Stimulated activated CD8-positive, alpha-beta memory T cell treated with anti-CD3 and anti-CD28 coated beads, Interleukin-15, amount 100 ng/mL, for 1 hour (primary cell): ENCODE data around the gene DLG1.
"Not testable (repeated sequence)": the region's sequence is repeated elsewhere in the genome, so short reads cannot be mapped to it uniquely, and the experiment has no call there.

Experiments used
- DNase-seq: peaks from one replicate; pipeline ENCODE4 v3.0.0-alpha.2; 2020; ENCODE audit warnings: low read depth

The DLG1 gene

DNA sequence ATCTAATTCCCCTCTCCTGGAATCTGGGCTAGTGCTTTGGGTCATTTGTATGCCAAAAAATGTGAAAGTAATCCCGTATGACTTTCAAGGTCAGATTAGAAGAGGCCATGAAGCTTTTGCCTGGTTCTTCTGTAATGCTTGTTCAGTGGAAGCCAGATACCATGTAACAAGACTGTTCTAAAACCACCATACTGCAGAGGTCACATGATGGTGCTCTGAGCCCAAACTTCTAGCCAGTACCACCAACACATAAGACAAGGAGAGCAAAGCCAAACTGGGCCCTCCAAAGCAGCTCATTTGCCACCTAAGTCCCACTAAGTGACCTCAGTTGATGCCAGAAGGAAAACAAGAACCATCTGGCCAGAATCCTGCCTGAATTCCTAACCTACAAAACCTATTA lies 204.5 kb downstream of the DLG1 start:
- no peak for DNase-seq

- no peak for DNase-seq
These were observed 210.0 kb downstream of the DLG1 start for GRCh38 chr3:197088370-197088769.

DNA sequence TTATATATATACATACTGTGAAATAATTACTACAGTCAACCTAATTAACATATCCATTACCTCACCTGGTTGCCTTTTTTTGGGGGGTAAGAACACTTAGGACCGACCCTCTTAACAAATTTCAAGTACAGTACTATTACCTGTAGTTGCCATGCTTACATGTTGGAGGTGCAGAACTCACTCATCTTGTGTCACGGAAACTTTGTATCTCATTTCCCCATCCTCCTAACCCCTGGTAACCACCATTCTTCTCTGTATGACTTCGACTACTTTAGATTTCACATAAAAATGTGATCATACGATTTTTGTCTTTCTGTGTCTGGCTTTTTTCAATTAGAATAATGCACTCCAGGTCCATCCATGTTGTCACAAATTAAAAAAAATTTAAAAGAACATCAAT lies 213.3 kb downstream of the DLG1 start:
- no peak for DNase-seq

DNA sequence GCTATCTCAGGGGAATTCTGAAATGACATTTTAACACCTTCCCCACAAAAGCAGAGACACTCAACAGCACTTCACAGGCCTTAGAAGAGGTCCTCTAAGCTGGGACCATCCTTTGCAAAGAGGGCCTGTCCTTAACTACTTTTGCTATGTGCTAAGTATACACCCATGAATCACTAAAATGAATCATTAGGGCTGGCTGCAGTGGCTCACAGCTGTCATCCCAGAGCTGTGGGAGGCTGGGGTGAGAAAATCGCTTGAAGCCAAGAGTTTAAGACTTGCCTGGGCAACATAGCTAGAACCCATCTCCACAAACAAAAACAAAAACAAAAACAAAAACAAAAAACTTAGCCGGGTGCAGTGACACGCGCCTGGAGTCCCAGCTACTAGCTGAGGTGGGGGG lies 214.9 kb downstream of the DLG1 start:
- DNase-seq: no peak

- DNase-seq: no peak
These were observed 215.5 kb downstream of the DLG1 start for GRCh38 chr3:197082871-197083270.

GRCh38 chr3:197080344-197080743 lies 218.1 kb downstream of the DLG1 start:
- no peak for DNase-seq

GRCh38 chr3:197076415-197076814 lies 222.0 kb downstream of the DLG1 start:
- no peak for DNase-seq

DNA sequence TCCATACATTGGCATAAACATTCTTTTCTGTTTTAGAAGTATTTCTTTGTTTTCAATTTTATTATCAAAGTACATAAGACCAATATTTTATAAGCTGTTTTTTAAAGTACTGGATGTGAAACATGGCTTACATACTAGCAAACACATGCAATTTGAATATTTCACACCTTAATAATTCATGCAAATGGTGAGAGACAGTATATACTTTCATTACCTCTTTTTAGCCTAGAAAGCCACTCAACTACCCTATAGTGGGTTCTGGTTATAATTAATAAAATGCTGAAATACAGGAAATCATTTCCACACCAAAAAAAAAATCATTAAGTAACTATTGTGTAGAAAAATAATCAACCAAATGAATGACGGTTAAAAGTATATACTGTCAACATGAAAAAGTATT lies 230.3 kb downstream of the DLG1 start:
- DNase-seq: no peak

GRCh38 chr3:197064771-197065170 lies 233.6 kb downstream of the DLG1 start:
- no peak for DNase-seq

GRCh38 chr3:197062446-197062845 lies 236.0 kb downstream of the DLG1 start:
- no peak for DNase-seq

GRCh38 chr3:197051637-197052036 lies 246.8 kb downstream of the DLG1 start:
- not testable (repeated sequence) for DNase-seq

DNA sequence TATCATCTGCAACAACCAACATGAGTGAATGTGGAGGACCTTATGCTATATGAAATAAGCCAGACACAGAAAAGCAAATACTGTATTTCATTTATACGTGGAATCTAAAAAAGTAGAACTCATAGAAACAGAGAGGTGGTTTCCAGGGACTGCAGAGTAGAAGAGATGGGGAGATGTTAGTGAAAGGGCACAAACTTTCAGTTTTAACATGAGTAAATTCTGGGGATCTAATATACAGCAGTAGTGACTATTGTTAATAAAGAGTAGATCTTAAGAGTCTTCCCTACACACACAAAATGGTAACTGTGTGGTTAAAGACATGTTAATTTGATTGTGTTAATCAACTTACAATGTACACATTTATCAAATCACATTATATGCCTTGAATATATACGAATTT lies 247.9 kb downstream of the DLG1 start:
- DNase-seq: no peak

DNA sequence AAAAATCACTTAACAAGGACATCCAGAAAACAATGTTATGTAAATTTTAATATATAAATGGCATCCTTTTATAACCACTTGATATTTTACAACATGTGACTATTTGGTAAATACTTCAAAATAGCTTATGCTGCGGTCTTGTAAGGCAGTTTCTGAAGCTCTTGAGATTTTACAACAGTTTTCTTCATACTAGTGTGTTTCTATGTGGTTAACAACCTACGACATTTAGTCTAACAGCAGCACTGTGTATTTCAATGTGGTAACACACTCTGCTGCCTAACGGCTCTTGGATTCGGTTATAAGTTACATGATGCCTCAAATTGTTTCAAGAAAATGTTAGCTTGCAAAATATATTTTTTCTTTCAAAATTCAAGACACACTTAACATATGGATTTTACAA lies 255.9 kb downstream of the DLG1 start:
- DNase-seq: no peak

- DNase-seq: no peak
These were observed 256.4 kb downstream of the DLG1 start for GRCh38 chr3:197041875-197042488.

GRCh38 chr3:197040658-197041057 lies 257.8 kb downstream of the DLG1 start:
- DNase-seq: no peak

GRCh38 chr3:197038679-197039462 lies 259.5 kb downstream of the DLG1 start:
- DNase-seq: no peak

DNA sequence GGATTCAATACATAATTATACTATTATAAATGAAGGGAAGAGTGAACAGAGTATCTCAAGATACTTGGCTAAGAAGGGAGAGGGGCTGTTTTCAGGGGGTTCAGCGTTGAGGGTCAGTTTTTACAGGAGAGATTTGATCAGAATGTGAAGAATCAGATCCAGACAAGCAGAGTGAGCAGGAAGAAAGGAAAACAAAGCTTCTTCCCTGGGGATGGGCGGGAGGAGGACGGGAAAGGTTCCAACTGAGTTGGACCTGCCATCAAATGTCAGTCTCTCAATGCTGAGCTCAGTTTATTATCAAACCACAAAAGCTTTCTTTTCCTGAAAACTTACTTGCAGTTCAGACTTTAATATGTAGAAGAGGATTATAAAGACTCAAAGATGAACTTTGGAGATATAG lies 262.8 kb downstream of the DLG1 start:
- no peak for DNase-seq

GRCh38 chr3:197034778-197035177 lies 263.6 kb downstream of the DLG1 start:
- not testable (repeated sequence) for DNase-seq

DNA sequence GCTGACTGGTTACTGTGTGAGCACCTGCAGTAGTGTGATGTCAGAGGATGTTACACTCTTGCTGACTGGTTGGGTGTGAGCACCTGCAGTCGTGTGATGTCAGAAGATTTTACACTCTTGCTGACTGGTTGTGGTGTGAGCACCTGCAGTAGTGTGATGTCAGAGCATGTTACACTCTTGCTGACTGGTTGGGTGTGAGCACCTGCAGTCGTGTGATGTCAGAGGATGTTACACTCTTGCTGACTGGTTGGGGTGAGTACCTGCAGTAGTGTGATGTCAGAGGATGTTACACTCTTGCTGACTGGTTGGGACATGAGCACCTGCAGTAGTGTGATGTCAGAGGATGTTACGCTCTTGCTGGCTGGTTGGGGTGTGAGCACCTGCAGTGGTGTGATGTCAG lies 264.6 kb downstream of the DLG1 start:
- DNase-seq: not testable (repeated sequence)

DNA sequence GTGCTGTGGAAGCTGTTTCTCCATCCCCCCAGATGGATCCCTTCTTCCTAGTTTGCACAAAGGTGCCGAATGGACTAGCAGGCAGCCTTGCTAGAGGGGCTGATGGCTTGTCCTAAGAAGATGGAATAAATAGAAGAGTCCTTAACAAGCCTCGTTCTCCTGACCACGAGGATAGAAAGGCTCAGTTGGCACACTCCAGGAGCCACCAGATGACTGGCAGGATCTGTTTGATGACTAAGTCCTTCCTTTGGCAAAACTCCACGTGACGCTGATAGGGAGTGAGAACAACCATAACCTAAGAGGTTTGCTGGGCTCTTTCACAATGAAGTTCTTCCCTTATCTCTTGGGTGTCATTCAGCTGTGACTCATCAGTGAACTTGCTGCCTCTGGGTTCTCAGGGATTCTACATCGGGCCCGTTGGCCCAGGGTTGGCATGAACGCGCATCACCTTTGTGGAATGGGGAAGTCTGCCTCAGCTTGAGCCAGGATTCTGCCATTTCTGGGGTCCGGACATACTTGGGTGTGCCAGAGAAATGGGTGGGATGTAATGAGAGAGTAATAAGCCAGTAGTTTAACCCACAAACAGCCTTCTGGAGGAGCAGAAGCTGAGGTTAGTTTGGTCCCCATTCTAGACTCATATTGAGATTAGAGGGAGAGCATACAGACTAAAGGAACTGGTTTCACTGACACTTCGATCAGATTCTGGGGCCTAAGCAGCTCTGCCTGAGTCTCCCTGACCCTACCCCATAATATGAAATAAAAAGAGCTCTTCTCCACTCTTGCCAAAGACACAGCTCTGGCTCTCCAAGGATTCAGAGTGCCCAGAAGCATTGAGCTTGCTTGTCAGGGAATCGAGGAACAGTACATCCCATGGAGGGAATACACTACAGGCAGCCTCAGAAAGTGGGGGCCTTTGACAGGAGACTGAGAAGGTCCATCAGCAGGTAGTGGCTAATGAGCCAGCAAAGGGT lies 266.8 kb downstream of the DLG1 start:
- no peak for DNase-seq

- no peak for DNase-seq
These were observed 267.8 kb downstream of the DLG1 start for GRCh38 chr3:197030379-197031314.
